Erythroblast (primary cell): ENCODE data around the gene PHACTR3.

Experiments
- GATA1 ChIP-seq: IDR thresholded peaks from 2 replicates; pipeline ENCODE4 v1.6.1; 2011; ENCODE audit warnings: low read depth, mild to moderate bottlenecking, control low read depth, low read length, moderate library complexity
- POLR2A ChIP-seq: IDR thresholded peaks from 2 replicates; pipeline ENCODE4 v1.6.1; 2011; ENCODE audit warnings: mild to moderate bottlenecking, low read length

GRCh38 chr20:59591061-59591460, 13.3 kb upstream of the PHACTR3 start:
- TF ChIP-seq POLR2A (no peak), GATA1 (no peak)
